Measurements from ENCODE around the gene BOD1.

BOD1 gene

GRCh38 chr5:173640156-173640804 is 23.8 kb upstream of the BOD1 start:
- no peak for DNase-seq (ENCODE audit: low spot score)
- in situ Hi-C loops (cut with MboI; ENCODE audit: low sequenced_read_pairs, unreplicated experiment): no loop called here
- TF ChIP-seq CTCF (IDR thresholded peaks at IDR 0.05; ENCODE audit: borderline replicate concordance, control extremely low read depth, extremely low read depth, insufficient read depth, missing control alignments): no peak

- in situ Hi-C loops (cut with MboI; ENCODE audit: low sequenced_read_pairs, unreplicated experiment): no loop called here
- TF ChIP-seq CTCF (IDR thresholded peaks at IDR 0.05; ENCODE audit: borderline replicate concordance, control extremely low read depth, extremely low read depth, insufficient read depth, missing control alignments): no peak
- no peak for DNase-seq (ENCODE audit: low spot score)
These were observed 21.9 kb upstream of the BOD1 start for GRCh38 chr5:173638126-173639040.

- DNase-seq (ENCODE audit: low spot score): no peak
- in situ Hi-C loops (cut with MboI; ENCODE audit: low sequenced_read_pairs, unreplicated experiment): no loop called here
- TF ChIP-seq CTCF (IDR thresholded peaks at IDR 0.05; ENCODE audit: borderline replicate concordance, control extremely low read depth, extremely low read depth, insufficient read depth, missing control alignments): no peak
These were observed 20.9 kb upstream of the BOD1 start for GRCh38 chr5:173637340-173637739.

- in situ Hi-C loops (cut with MboI; ENCODE audit: low sequenced_read_pairs, unreplicated experiment): no loop called here
- DNase-seq (ENCODE audit: low spot score): no peak
- no peak for TF ChIP-seq CTCF (IDR thresholded peaks at IDR 0.05; ENCODE audit: borderline replicate concordance, control extremely low read depth, extremely low read depth, insufficient read depth, missing control alignments)
These were observed 18.1 kb upstream of the BOD1 start for GRCh38 chr5:173634465-173634983.

GRCh38 chr5:173633304-173633703 is 16.9 kb upstream of the BOD1 start:
- no peak for DNase-seq (ENCODE audit: low spot score)
- TF ChIP-seq CTCF (IDR thresholded peaks at IDR 0.05; ENCODE audit: borderline replicate concordance, control extremely low read depth, extremely low read depth, insufficient read depth, missing control alignments): no peak
- in situ Hi-C loops (cut with MboI; ENCODE audit: low sequenced_read_pairs, unreplicated experiment): no loop called here

GRCh38 chr5:173631478-173631877 is 15.0 kb upstream of the BOD1 start:
- in situ Hi-C loops (cut with MboI; ENCODE audit: low sequenced_read_pairs, unreplicated experiment): no loop called here
- no peak for TF ChIP-seq CTCF (IDR thresholded peaks at IDR 0.05; ENCODE audit: borderline replicate concordance, control extremely low read depth, extremely low read depth, insufficient read depth, missing control alignments)
- DNase-seq (ENCODE audit: low spot score): no peak

All from GM13976 (cell line).